Activated T-helper 17 cell treated with anti-CD3 and anti-CD28 coated beads, Interleukin-2, amount 50 U/mL, for 72 hours (primary cell): ENCODE data around the gene FAM83E. TPM values are rescaled to one million over a fixed set of nuclear protein-coding genes. Genes with fewer than 3 reads are reported as not detected.

ENCODE experiments used
- ATAC-seq: fragments of 150-1000 bp; cut with Tn5 transposase; replicated peaks from 2 replicates; pipeline ENCODE4 v1.10.0; 2021; ENCODE audit warnings: mild to moderate bottlenecking, moderate library complexity
- H3K27ac Mint-ChIP-seq: one replicate; pipeline ENCODE4 v1.8.0; 2022; ENCODE audit warnings: mixed read lengths
- H3K27me3 Mint-ChIP-seq: one replicate; pipeline ENCODE4 v1.8.0; 2022; ENCODE audit warnings: mixed read lengths
- H3K36me3 Mint-ChIP-seq: one replicate; pipeline ENCODE4 v1.8.0; 2022; ENCODE audit warnings: low read depth, mild to moderate bottlenecking, mixed read lengths
- H3K4me1 Mint-ChIP-seq: one replicate; pipeline ENCODE4 v1.8.0; 2022; ENCODE audit warnings: mixed read lengths
- H3K4me3 Mint-ChIP-seq: one replicate; pipeline ENCODE4 v1.8.0; 2022; ENCODE audit warnings: mild to moderate bottlenecking, mixed read lengths
- H3K9me3 Mint-ChIP-seq: one replicate; pipeline ENCODE4 v1.8.0; 2022; ENCODE audit warnings: mixed read lengths
- total RNA-seq, 2 donors: library from RNA; stranded (reverse); gene quantifications; one replicate each; pipeline ENCODE4 v1.2.3, GENCODE V29; 2022

Gene FAM83E
- total RNA-seq, 2 donors from 2014 or later: 4.6 to 8.6 TPM

GRCh38 chr19:48615231-48616040, 560 bp upstream of the FAM83E start:
- H3K4me3 Mint-ChIP-seq: peak overlapping the region; percentile 99
- peak overlapping the region; percentile 41 for H3K27ac Mint-ChIP-seq
- no peaks in the 10 kb centered on the region for H3K27me3 Mint-ChIP-seq
- H3K4me1 Mint-ChIP-seq: peaks cover 5% of the 10 kb centered on the region
- ATAC-seq: no peak
- peaks cover 65% of the 10 kb centered on the region for H3K36me3 Mint-ChIP-seq
- H3K9me3 Mint-ChIP-seq: no peaks in the 10 kb centered on the region

- H3K4me3 Mint-ChIP-seq: no peak overlapping the region
- H3K4me1 Mint-ChIP-seq: no peaks in the 10 kb centered on the region
- no peak for ATAC-seq
- no peaks in the 10 kb centered on the region for H3K27me3 Mint-ChIP-seq
- H3K36me3 Mint-ChIP-seq: peaks cover 50% of the 10 kb centered on the region
- peak overlapping the region; percentile 85 for H3K27ac Mint-ChIP-seq
- no peaks in the 10 kb centered on the region for H3K9me3 Mint-ChIP-seq
Measured at GRCh38 chr19:48613852-48614435, 932 bp downstream of the FAM83E start.

GRCh38 chr19:48613024-48613851, 1.6 kb downstream of the FAM83E start:
- no peaks in the 10 kb centered on the region for H3K4me1 Mint-ChIP-seq
- no peaks in the 10 kb centered on the region for H3K9me3 Mint-ChIP-seq
- no peaks in the 10 kb centered on the region for H3K27me3 Mint-ChIP-seq
- H3K36me3 Mint-ChIP-seq: peaks cover 43% of the 10 kb centered on the region
- no peak overlapping the region for H3K4me3 Mint-ChIP-seq
- peak overlapping the region; percentile 85 for H3K27ac Mint-ChIP-seq
- ATAC-seq: no peak

- Mint-ChIP-seq H3K9me3 (no peaks in the 10 kb centered on the region), H3K27ac (no peak overlapping the region), H3K4me3 (no peak overlapping the region), H3K27me3 (no peaks in the 10 kb centered on the region), H3K36me3 (peaks cover 30% of the 10 kb centered on the region), H3K4me1 (no peaks in the 10 kb centered on the region)
- ATAC-seq: no peak
Measured at GRCh38 chr19:48611872-48612271, 3.0 kb downstream of the FAM83E start.

- Mint-ChIP-seq H3K4me1 (no peaks in the 10 kb centered on the region), H3K9me3 (no peaks in the 10 kb centered on the region), H3K27me3 (no peaks in the 10 kb centered on the region), H3K36me3 (peaks cover 9% of the 10 kb centered on the region), H3K27ac (no peak overlapping the region), H3K4me3 (no peak overlapping the region)
- ATAC-seq: no peak
Measured at GRCh38 chr19:48609571-48610108, 5.2 kb downstream of the FAM83E start.

DNA sequence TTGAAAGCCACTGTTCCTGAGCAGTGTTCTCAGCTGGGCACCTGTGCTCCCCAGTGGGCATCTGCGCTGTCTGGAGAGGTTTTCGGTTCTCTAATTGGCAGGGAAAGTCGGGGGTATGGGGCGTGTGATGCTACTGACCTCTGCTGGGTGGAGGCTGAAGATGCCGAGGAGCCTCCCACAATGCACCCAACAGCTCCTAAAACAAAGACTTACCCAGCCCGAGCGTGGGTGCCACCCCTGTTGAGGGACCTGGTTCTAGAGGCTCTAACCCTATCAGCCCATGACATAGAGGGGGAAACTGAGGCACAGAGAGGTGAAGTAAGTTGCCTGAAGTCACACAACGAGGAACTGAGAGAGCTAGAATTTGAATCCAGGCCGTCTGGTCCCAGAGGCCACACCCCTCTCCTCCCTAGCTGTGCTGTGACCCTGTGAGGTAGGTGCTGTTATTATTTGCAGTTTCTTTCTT, 6.0 kb downstream of the FAM83E start:
- no peak overlapping the region for H3K27ac Mint-ChIP-seq
- H3K36me3 Mint-ChIP-seq: peaks cover 1% of the 10 kb centered on the region
- peak; percentile 88 for ATAC-seq
- no peak overlapping the region for H3K4me3 Mint-ChIP-seq
- H3K9me3 Mint-ChIP-seq: no peaks in the 10 kb centered on the region
- no peaks in the 10 kb centered on the region for H3K27me3 Mint-ChIP-seq
- no peaks in the 10 kb centered on the region for H3K4me1 Mint-ChIP-seq

DNA sequence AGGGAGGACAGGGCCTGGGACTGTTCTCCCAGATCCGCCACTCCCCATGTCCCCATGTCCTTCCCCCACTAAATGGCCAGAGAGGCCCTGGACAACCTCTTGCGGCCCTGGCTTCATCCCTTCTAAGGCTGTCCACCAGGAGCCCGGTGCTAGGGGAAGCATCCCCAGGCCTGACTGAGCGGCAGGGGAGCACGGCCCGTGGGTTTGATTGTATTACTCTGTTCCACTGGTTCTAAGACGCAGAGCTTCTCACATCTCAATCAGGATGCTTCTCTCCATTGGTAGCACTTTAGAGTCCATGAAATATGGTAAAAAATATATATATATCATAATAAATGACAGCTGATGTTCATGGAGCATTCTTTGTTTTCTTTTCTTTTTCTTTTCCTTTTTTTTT, 7.5 kb downstream of the FAM83E start:
- Mint-ChIP-seq H3K9me3 (no peaks in the 10 kb centered on the region), H3K4me3 (no peak overlapping the region), H3K4me1 (no peaks in the 10 kb centered on the region), H3K27ac (no peak overlapping the region), H3K27me3 (no peaks in the 10 kb centered on the region), H3K36me3 (no peaks in the 10 kb centered on the region)
- ATAC-seq: no peak

- no peak within 1 kb of the TSS for H3K27ac Mint-ChIP-seq
- H3K4me3 Mint-ChIP-seq: no peak within 1 kb of the TSS
- ATAC-seq: no peak
- H3K4me1 Mint-ChIP-seq: no peaks in the 10 kb centered on the region
- H3K9me3 Mint-ChIP-seq: no peaks in the 10 kb centered on the region
- H3K36me3 Mint-ChIP-seq: no peaks in the 10 kb centered on the region
- H3K27me3 Mint-ChIP-seq: no peaks in the 10 kb centered on the region
Measured at GRCh38 chr19:48606463-48607358, 8.2 kb downstream of the FAM83E start, which contains the start of gene SPACA4. TSS of gene SPACA4 (plus strand) at chr19:48606742. CDS start at chr19:48606979, 237 bp downstream.

DNA sequence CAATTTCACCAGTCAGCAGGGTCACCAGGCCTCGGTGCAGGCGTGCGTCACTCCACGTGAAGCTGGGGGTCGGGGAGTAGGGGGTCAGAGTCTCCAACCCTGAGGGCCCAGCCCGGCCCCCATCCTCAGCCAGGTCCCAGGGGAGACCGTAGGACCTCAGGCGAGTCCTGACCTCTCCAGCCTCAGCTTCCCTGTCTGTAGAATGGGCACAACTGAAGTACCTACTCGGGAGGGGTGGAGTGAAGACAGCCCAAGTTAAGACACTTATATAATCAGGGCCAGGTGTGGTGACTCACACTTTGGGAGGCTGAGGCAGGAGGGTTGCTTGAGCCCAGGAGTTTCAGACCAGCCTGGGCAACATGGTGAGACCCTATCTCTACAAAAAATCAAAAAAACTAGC, 11.0 kb downstream of the FAM83E start:
- H3K4me1 Mint-ChIP-seq: no peaks in the 10 kb centered on the region
- H3K27me3 Mint-ChIP-seq: no peaks in the 10 kb centered on the region
- no peaks in the 10 kb centered on the region for H3K9me3 Mint-ChIP-seq
- H3K4me3 Mint-ChIP-seq: no peak overlapping the region
- no peak overlapping the region for H3K27ac Mint-ChIP-seq
- no peak for ATAC-seq
- H3K36me3 Mint-ChIP-seq: no peaks in the 10 kb centered on the region

GRCh38 chr19:48603449-48603848, 11.4 kb downstream of the FAM83E start:
- Mint-ChIP-seq H3K36me3 (no peaks in the 10 kb centered on the region), H3K27ac (no peak overlapping the region)
- no peak for ATAC-seq

DNA sequence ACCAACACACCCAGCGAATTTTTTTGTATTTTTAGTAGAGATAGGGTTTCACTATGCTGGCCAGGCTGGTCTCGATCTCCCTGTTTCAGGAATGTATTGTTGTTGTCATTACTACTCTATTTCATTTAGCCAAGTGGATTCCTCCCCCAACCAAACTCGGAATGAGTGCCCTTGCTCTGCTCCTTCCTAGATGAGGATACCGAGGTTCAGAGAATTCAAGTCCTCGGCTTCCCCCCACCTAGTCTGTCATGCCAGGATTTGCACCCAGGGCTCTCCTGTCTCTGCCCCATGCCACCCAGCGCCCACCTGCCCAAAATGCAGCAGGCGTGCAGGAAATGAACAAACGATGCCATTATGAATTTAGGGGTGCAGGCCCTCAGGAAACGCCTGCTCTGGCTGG, 11.9 kb downstream of the FAM83E start:
- H3K9me3 Mint-ChIP-seq: no peaks in the 10 kb centered on the region
- H3K27ac Mint-ChIP-seq: no peak overlapping the region
- H3K4me3 Mint-ChIP-seq: no peak overlapping the region
- H3K27me3 Mint-ChIP-seq: no peaks in the 10 kb centered on the region
- H3K4me1 Mint-ChIP-seq: no peaks in the 10 kb centered on the region
- ATAC-seq: no peak
- H3K36me3 Mint-ChIP-seq: no peaks in the 10 kb centered on the region

More at GRCh38 chr19:48603449-48603848, 11.4 kb downstream of the FAM83E start:
- no peaks in the 10 kb centered on the region for H3K4me1 Mint-ChIP-seq
- H3K9me3 Mint-ChIP-seq: no peaks in the 10 kb centered on the region
- H3K4me3 Mint-ChIP-seq: no peak overlapping the region
- no peaks in the 10 kb centered on the region for H3K27me3 Mint-ChIP-seq

GRCh38 chr19:48600679-48601417, 14.0 kb downstream of the FAM83E start:
- H3K9me3 Mint-ChIP-seq: no peaks in the 10 kb centered on the region
- no peak overlapping the region for H3K4me3 Mint-ChIP-seq
- H3K27ac Mint-ChIP-seq: no peak overlapping the region
- no peaks in the 10 kb centered on the region for H3K27me3 Mint-ChIP-seq
- H3K36me3 Mint-ChIP-seq: peaks cover 12% of the 10 kb centered on the region
- no peaks in the 10 kb centered on the region for H3K4me1 Mint-ChIP-seq
- ATAC-seq: no peak
